Measurements from ENCODE around the gene EGFR. TPM values are rescaled to one million over a fixed set of nuclear protein-coding genes. Genes with fewer than 3 reads are reported as not detected.

EGFR gene
- total RNA-seq, 1 experiment from 2014 or later: not detected

- H3K27me3 ChIP-seq (ENCODE audit: low read length): no peaks in the 10 kb centered on the region
These were observed 32.1 kb upstream of the EGFR start for GRCh38 chr7:54986716-54987115.

GRCh38 chr7:54987772-54988171 lies 31.0 kb upstream of the EGFR start:
- H3K9me2 ChIP-seq (replicated peaks; ENCODE audit: insufficient read depth, low read length): no peaks in the 10 kb centered on the region
- no peaks in the 10 kb centered on the region for H3K27me3 ChIP-seq (ENCODE audit: low read length)
- no peak overlapping the region for H3K27ac ChIP-seq (ENCODE audit: low read length)
- no peaks in the 10 kb centered on the region for H3K9me3 ChIP-seq (ENCODE audit: low read length)
- H3K4me1 ChIP-seq (ENCODE audit: low read length): peaks cover 4% of the 10 kb centered on the region; the same call in 1 of the 2 replicates
- H2AFZ ChIP-seq (ENCODE audit: low read length): no peak overlapping the region
- H3K36me3 ChIP-seq (ENCODE audit: insufficient read depth, low read length): no peaks in the 10 kb centered on the region
- no peaks in the 10 kb centered on the region for H3K79me2 ChIP-seq (ENCODE audit: low read length)
- no peak overlapping the region for H3K9ac ChIP-seq (ENCODE audit: low read length)
- no peak overlapping the region for H3K4me2 ChIP-seq (ENCODE audit: low read depth, low read length, poor library complexity, severe bottlenecking)
- no peaks in the 10 kb centered on the region for H4K20me1 ChIP-seq (ENCODE audit: insufficient read depth, low read depth, low read length)
- H3K4me3 ChIP-seq (ENCODE audit: low read length): no peak overlapping the region
- DNase-seq: no peak

More at GRCh38 chr7:54986716-54987115, 32.1 kb upstream of the EGFR start:
- H3K4me1 ChIP-seq (ENCODE audit: low read length): peaks cover 4% of the 10 kb centered on the region; the same call in 1 of the 2 replicates
- no peak for DNase-seq
- no peaks in the 10 kb centered on the region for H3K9me3 ChIP-seq (ENCODE audit: low read length)
- H4K20me1 ChIP-seq (ENCODE audit: insufficient read depth, low read depth, low read length): no peaks in the 10 kb centered on the region
- no peaks in the 10 kb centered on the region for H3K36me3 ChIP-seq (ENCODE audit: insufficient read depth, low read length)
- no peak overlapping the region for H3K27ac ChIP-seq (ENCODE audit: low read length)
- no peak overlapping the region for H2AFZ ChIP-seq (ENCODE audit: low read length)
- no peak overlapping the region for H3K9ac ChIP-seq (ENCODE audit: low read length)
- no peaks in the 10 kb centered on the region for H3K79me2 ChIP-seq (ENCODE audit: low read length)
- no peaks in the 10 kb centered on the region for H3K9me2 ChIP-seq (replicated peaks; ENCODE audit: insufficient read depth, low read length)
- H3K4me3 ChIP-seq (ENCODE audit: low read length): no peak overlapping the region
- no peak overlapping the region for H3K4me2 ChIP-seq (ENCODE audit: low read depth, low read length, poor library complexity, severe bottlenecking)

- Histone ChIP-seq H3K36me3 (ENCODE audit: insufficient read depth, low read length) (no peaks in the 10 kb centered on the region), H3K79me2 (ENCODE audit: low read length) (no peaks in the 10 kb centered on the region), H3K9me3 (ENCODE audit: low read length) (no peaks in the 10 kb centered on the region), H3K27ac (ENCODE audit: low read length) (no peak overlapping the region), H2AFZ (ENCODE audit: low read length) (no peak overlapping the region), H3K4me3 (ENCODE audit: low read length) (no peak overlapping the region), H3K9ac (ENCODE audit: low read length) (no peak overlapping the region), H4K20me1 (ENCODE audit: insufficient read depth, low read depth, low read length) (no peaks in the 10 kb centered on the region), H3K4me1 (ENCODE audit: low read length) (peaks cover 4% of the 10 kb centered on the region; the same call in 1 of the 2 replicates), H3K9me2 (replicated peaks; ENCODE audit: insufficient read depth, low read length) (no peaks in the 10 kb centered on the region), H3K27me3 (ENCODE audit: low read length) (no peaks in the 10 kb centered on the region), H3K4me2 (ENCODE audit: low read depth, low read length, poor library complexity, severe bottlenecking) (no peak overlapping the region)
- DNase-seq: no peak
These were observed 30.3 kb upstream of the EGFR start for GRCh38 chr7:54988516-54988915.

- no peak for DNase-seq
- Histone ChIP-seq H3K9me3 (ENCODE audit: low read length) (no peaks in the 10 kb centered on the region), H3K4me2 (ENCODE audit: low read depth, low read length, poor library complexity, severe bottlenecking) (no peak overlapping the region), H3K79me2 (ENCODE audit: low read length) (no peaks in the 10 kb centered on the region), H3K9me2 (replicated peaks; ENCODE audit: insufficient read depth, low read length) (no peaks in the 10 kb centered on the region), H2AFZ (ENCODE audit: low read length) (no peak overlapping the region), H3K27ac (ENCODE audit: low read length) (no peak overlapping the region), H3K4me3 (ENCODE audit: low read length) (no peak overlapping the region), H3K27me3 (ENCODE audit: low read length) (no peaks in the 10 kb centered on the region), H4K20me1 (ENCODE audit: insufficient read depth, low read depth, low read length) (no peaks in the 10 kb centered on the region), H3K9ac (ENCODE audit: low read length) (no peak overlapping the region), H3K4me1 (ENCODE audit: low read length) (peaks cover 4% of the 10 kb centered on the region; the same call in 1 of the 2 replicates), H3K36me3 (ENCODE audit: insufficient read depth, low read length) (no peaks in the 10 kb centered on the region)
These were observed 29.2 kb upstream of the EGFR start for GRCh38 chr7:54989453-54990225.

GRCh38 chr7:54991341-54991740 lies 27.5 kb upstream of the EGFR start:
- no peak overlapping the region for H3K4me2 ChIP-seq (ENCODE audit: low read depth, low read length, poor library complexity, severe bottlenecking)

GRCh38 chr7:54992871-54993475 lies 25.8 kb upstream of the EGFR start:
- Histone ChIP-seq H3K27ac (ENCODE audit: low read length) (no peak overlapping the region), H2AFZ (ENCODE audit: low read length) (no peak overlapping the region), H4K20me1 (ENCODE audit: insufficient read depth, low read depth, low read length) (no peaks in the 10 kb centered on the region), H3K4me3 (ENCODE audit: low read length) (no peak overlapping the region), H3K79me2 (ENCODE audit: low read length) (no peaks in the 10 kb centered on the region), H3K4me1 (ENCODE audit: low read length) (peaks cover 4% of the 10 kb centered on the region; the same call in 1 of the 2 replicates), H3K36me3 (ENCODE audit: insufficient read depth, low read length) (no peaks in the 10 kb centered on the region), H3K9me3 (ENCODE audit: low read length) (no peaks in the 10 kb centered on the region), H3K9ac (ENCODE audit: low read length) (no peak overlapping the region), H3K27me3 (ENCODE audit: low read length) (no peaks in the 10 kb centered on the region), H3K9me2 (replicated peaks; ENCODE audit: insufficient read depth, low read length) (no peaks in the 10 kb centered on the region), H3K4me2 (ENCODE audit: low read depth, low read length, poor library complexity, severe bottlenecking) (no peak overlapping the region)
- no peak for DNase-seq

More at GRCh38 chr7:54991341-54991740, 27.5 kb upstream of the EGFR start:
- H3K9me3 ChIP-seq (ENCODE audit: low read length): no peaks in the 10 kb centered on the region
- H3K27me3 ChIP-seq (ENCODE audit: low read length): no peaks in the 10 kb centered on the region
- H3K4me1 ChIP-seq (ENCODE audit: low read length): peaks cover 4% of the 10 kb centered on the region; the same call in 1 of the 2 replicates
- no peak overlapping the region for H3K9ac ChIP-seq (ENCODE audit: low read length)
- H3K36me3 ChIP-seq (ENCODE audit: insufficient read depth, low read length): no peaks in the 10 kb centered on the region
- H3K9me2 ChIP-seq (replicated peaks; ENCODE audit: insufficient read depth, low read length): no peaks in the 10 kb centered on the region
- H3K27ac ChIP-seq (ENCODE audit: low read length): no peak overlapping the region
- no peak overlapping the region for H2AFZ ChIP-seq (ENCODE audit: low read length)
- H3K79me2 ChIP-seq (ENCODE audit: low read length): no peaks in the 10 kb centered on the region
- no peak overlapping the region for H3K4me3 ChIP-seq (ENCODE audit: low read length)
- no peaks in the 10 kb centered on the region for H4K20me1 ChIP-seq (ENCODE audit: insufficient read depth, low read depth, low read length)
- DNase-seq: no peak

GRCh38 chr7:54995166-54995565 lies 23.7 kb upstream of the EGFR start:
- Histone ChIP-seq H3K27ac (ENCODE audit: low read length) (no peak overlapping the region), H3K9me2 (replicated peaks; ENCODE audit: insufficient read depth, low read length) (no peaks in the 10 kb centered on the region), H3K4me3 (ENCODE audit: low read length) (no peak overlapping the region), H3K4me2 (ENCODE audit: low read depth, low read length, poor library complexity, severe bottlenecking) (no peak overlapping the region), H3K79me2 (ENCODE audit: low read length) (no peaks in the 10 kb centered on the region), H3K36me3 (ENCODE audit: insufficient read depth, low read length) (no peaks in the 10 kb centered on the region), H2AFZ (ENCODE audit: low read length) (no peak overlapping the region), H3K27me3 (ENCODE audit: low read length) (no peaks in the 10 kb centered on the region), H3K4me1 (ENCODE audit: low read length) (no peaks in the 10 kb centered on the region; the same call in 1 of the 2 replicates), H3K9ac (ENCODE audit: low read length) (no peak overlapping the region), H4K20me1 (ENCODE audit: insufficient read depth, low read depth, low read length) (no peaks in the 10 kb centered on the region), H3K9me3 (ENCODE audit: low read length) (no peaks in the 10 kb centered on the region)
- no peak for DNase-seq

- Histone ChIP-seq H3K36me3 (ENCODE audit: insufficient read depth, low read length) (no peaks in the 10 kb centered on the region), H3K9me2 (replicated peaks; ENCODE audit: insufficient read depth, low read length) (no peaks in the 10 kb centered on the region), H2AFZ (ENCODE audit: low read length) (no peak overlapping the region), H3K27me3 (ENCODE audit: low read length) (no peaks in the 10 kb centered on the region), H3K27ac (ENCODE audit: low read length) (no peak overlapping the region), H3K4me3 (ENCODE audit: low read length) (no peak overlapping the region), H3K79me2 (ENCODE audit: low read length) (no peaks in the 10 kb centered on the region), H3K9me3 (ENCODE audit: low read length) (no peaks in the 10 kb centered on the region), H3K9ac (ENCODE audit: low read length) (no peak overlapping the region), H4K20me1 (ENCODE audit: insufficient read depth, low read depth, low read length) (no peaks in the 10 kb centered on the region), H3K4me1 (ENCODE audit: low read length) (no peaks in the 10 kb centered on the region; the same call in 1 of the 2 replicates), H3K4me2 (ENCODE audit: low read depth, low read length, poor library complexity, severe bottlenecking) (no peak overlapping the region)
- DNase-seq: no peak
These were observed 23.0 kb upstream of the EGFR start for GRCh38 chr7:54995610-54996363.
